Measurements from ENCODE around the gene ELOVL1.

ELOVL1 gene

DNA sequence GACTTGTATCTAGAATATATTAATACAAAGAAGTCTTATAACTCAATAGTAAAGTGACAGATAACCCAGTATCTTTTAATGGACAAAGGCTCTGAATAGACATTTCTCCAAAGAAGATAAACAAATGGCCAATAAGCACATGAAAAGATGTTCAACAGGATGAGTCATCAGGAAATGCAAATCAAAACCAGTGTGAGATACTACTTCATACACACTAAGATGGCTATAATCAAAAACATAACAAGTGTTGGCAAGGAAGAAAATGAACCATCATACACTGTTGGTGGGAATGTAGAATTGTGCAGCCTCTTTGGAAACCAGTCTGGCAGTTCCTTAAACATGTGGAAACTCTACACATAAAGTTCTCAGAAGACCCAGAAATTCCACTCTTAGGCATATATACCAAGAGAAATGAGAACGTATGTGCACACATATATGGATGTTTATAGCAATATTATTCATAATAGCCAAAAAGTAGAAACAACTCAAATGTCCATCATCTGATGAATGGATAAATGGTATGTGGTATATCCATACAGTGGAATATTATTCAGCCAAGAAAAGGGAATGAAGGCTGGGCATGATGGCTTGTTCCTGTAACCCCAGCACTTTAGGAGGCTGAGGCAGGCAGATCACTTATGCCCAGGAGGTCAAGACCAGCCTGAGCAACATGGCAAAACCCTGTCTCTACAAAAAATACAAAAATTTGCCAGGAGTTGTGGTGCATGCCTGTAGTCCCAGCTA lies 40.1 kb downstream of the ELOVL1 start:
- no peak for DNase-seq (ENCODE audit: low read depth)

- no peak for DNase-seq (ENCODE audit: low read depth)
Measured at GRCh38 chr1:43325381-43325780, 42.4 kb downstream of the ELOVL1 start.

GRCh38 chr1:43324810-43325209 lies 43.0 kb downstream of the ELOVL1 start:
- DNase-seq (ENCODE audit: low read depth), result no peak

DNA sequence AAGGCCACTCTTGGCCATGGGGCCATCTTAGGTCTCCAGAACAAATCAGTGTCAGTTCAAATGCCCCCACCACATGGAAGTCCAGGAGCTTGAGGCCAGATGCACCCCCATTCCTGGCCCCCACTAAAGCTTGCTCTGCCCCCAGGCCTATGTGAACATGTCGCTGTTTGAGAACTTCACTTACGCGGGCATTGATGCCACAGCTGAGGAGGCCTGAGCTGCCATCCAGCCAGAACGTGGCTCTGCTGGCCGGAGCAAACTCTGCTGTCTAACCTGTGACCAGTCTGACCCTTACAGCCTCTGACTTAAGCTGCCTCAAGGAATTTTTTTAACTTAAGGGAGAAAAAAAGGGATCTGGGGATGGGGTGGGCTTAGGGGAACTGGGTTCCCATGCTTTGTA lies 45.3 kb downstream of the ELOVL1 start:
- DNase-seq (ENCODE audit: low read depth), result no peak

DNA sequence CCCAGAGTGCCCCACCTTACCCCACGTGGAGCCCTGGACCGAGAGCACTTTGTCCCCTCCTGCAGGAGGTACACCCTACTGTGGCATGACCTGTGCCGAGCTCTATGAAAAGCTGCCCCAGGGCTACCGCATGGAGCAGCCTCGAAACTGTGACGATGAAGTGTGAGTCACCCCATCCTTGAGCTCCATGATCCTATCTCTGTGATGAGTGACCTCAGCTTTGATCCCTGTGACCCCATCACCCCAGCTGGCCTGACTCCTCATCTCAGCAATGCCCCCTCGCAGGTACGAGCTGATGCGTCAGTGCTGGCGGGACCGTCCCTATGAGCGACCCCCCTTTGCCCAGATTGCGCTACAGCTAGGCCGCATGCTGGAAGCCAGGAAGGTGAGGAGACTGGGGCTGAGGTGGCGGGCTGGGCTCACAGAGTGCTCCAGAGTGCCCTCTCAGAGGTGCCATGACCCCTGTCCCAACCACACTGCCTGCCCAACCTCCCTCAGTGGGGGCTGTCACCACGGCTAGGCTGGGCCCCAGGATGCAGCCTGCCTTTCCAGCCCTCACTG lies 46.4 kb downstream of the ELOVL1 start:
- DNase-seq (ENCODE audit: low read depth), result no peak

GRCh38 chr1:43319766-43320165 lies 48.0 kb downstream of the ELOVL1 start:
- DNase-seq (ENCODE audit: low read depth), result no peak

GRCh38 chr1:43319288-43319687 lies 48.5 kb downstream of the ELOVL1 start:
- no peak for DNase-seq (ENCODE audit: low read depth)

DNA sequence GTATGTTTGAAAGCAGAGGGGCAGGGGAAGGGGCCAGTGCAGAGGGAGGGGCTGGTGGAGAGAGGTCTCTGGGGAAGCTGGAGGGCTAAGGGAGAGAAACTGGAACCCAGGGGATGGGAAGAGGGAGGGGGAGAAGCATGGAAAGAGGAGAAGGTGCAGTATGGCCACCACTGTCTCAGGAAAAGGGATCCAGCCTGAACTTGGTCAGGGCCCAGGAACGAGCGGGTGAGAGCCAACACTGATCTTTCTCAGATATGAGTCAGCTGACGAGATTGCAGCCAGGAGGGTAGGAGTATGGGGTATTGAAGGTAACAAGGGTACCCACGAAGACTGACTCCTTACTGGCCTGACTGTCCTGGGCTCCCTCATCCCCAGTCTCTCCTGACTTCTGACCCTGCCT lies 49.0 kb downstream of the ELOVL1 start:
- DNase-seq (ENCODE audit: low read depth), result no peak

DNA sequence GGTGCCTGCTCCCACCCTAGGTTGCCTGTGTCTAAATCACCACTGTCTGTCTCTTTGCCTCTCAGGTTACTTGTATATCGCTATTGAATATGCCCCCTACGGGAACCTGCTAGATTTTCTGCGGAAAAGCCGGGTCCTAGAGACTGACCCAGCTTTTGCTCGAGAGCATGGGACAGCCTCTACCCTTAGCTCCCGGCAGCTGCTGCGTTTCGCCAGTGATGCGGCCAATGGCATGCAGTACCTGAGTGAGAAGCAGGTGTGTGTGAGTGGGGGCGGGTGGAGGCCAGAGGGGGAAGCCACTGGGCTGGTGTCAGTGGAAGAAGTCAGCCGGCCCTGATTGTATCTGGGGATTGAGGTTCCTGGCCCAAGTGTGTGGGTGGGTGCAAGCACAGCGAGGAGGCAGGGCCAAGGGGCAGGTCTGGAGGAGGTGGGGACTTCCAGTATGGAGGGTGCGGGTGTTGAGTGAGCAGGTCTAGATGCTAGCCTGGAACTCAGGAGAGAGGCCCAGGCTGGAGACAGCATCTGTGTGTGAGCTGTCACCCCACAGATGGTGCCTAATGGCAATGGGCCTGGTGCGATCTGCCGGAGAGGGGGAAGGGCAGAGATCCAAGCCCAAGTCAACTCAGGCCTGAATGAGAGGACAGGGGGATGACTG lies 49.9 kb downstream of the ELOVL1 start:
- no peak for DNase-seq (ENCODE audit: low read depth)

- DNase-seq (ENCODE audit: low read depth), result no peak
Measured at GRCh38 chr1:43316738-43317520, 50.9 kb downstream of the ELOVL1 start.

- no peak for DNase-seq (ENCODE audit: low read depth)
Measured at GRCh38 chr1:43315963-43316737, 51.7 kb downstream of the ELOVL1 start.

DNA sequence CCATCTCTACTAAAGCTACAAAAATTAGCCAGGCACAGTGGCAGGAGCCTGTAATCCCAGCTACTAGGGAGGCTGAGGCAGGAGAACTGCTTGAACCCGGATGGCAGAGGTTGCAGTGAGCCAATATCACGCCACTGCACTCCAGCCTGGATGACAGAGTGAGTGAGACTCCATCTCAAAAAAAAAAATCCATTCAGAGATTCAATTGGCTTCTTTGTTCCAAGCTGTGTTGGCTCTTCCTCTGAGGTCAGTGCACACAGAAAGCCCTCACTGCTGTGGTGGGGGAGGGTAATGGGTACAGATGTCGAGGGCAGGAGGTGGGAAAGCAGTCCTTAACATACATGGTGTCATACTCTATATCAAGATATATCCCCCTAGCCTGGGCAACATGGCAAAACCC lies 52.3 kb downstream of the ELOVL1 start:
- DNase-seq (ENCODE audit: low read depth), result no peak

DNA sequence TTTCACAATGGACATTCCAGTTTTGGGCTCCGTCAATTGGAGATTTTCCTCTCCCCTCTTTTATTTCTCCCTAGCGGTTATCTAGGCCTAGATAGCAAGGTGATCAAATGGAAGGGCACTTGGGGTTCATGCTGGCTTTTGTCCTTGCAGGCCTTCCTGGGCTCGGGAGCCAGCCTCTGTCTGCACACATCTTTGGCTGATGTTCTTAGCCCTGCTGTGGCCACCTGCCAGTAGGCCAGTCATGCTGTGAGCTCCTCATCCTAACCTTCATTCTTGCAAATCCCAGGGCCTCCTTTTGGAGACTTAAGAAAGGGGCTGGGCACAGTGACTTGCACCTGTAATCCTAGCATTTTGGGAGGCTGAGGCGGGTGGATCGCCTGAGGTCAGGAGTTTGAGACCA lies 53.6 kb downstream of the ELOVL1 start:
- DNase-seq (ENCODE audit: low read depth), result no peak

DNA sequence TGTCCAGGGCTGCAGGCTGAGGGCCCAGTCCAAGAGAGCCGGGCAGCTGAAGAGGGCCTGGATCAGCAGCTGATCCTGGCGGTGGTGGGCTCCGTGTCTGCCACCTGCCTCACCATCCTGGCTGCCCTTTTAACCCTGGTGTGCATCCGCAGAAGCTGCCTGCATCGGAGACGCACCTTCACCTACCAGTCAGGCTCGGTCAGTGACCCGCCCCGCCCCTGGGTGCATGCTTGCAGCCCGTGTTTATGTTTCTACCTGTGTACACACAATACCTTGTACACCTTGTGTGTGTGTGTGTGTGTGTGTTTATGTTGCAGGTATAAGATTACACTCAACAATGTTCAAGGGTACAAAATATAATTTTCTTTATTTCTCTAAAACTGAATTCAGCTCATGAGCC lies 54.0 kb downstream of the ELOVL1 start:
- no peak for DNase-seq (ENCODE audit: low read depth)
